SK-N-SH treated with all-trans-retinoic acid at 6 μM for 48 hours (cell line): ENCODE data around the gene DLK1.

Source experiments
- ARNTL ChIP-seq: fragments of 450-650 bp; formaldehyde crosslinking; IDR thresholded peaks from 2 replicates; pipeline ENCODE4 v1.5.0; 2020; ENCODE audit warnings: low read depth, mild to moderate bottlenecking, moderate library complexity, borderline replicate concordance
- CREB5 ChIP-seq: fragments of 250-450 bp; sonication (Bioruptor Pico); IDR thresholded peaks from 2 replicates; pipeline ENCODE4 v1.5.1; 2020; ENCODE audit warnings: low read depth, mild to moderate bottlenecking, moderate library complexity
- CSDC2 ChIP-seq: fragments of 250-450 bp; sonication (Bioruptor Pico); IDR thresholded peaks from 2 replicates; pipeline ENCODE4 v1.5.0; 2020; ENCODE audit warnings: mild to moderate bottlenecking, moderate library complexity
- PATZ1 ChIP-seq: fragments of 250-450 bp; sonication (Bioruptor Pico); IDR thresholded peaks from 2 replicates; pipeline ENCODE4 v1.8.0; 2020; ENCODE audit warnings: mild to moderate bottlenecking, moderate library complexity, borderline replicate concordance
- RARB ChIP-seq: fragments of 250-450 bp; sonication (Bioruptor Pico); IDR thresholded peaks from 2 replicates; pipeline ENCODE4 v1.8.0; 2021; ENCODE audit warnings: mild to moderate bottlenecking, moderate library complexity
- SNAI2 ChIP-seq: fragments of 250-450 bp; sonication (Bioruptor Pico); IDR thresholded peaks from 2 replicates; pipeline ENCODE4 v1.5.0; 2020; ENCODE audit warnings: mild to moderate bottlenecking, moderate library complexity
- TOX ChIP-seq: fragments of 250-450 bp; sonication (Bioruptor Pico); IDR thresholded peaks from 2 replicates; pipeline ENCODE4 v1.8.0; 2021; ENCODE audit warnings: mild to moderate bottlenecking, moderate library complexity, borderline replicate concordance
- ZFP30 ChIP-seq: fragments of 450-650 bp; formaldehyde crosslinking; IDR thresholded peaks from 2 replicates; pipeline ENCODE4 v1.5.0; 2022; ENCODE audit warnings: mild to moderate bottlenecking, moderate library complexity
- ZNF70 ChIP-seq: fragments of 450-650 bp; formaldehyde crosslinking; IDR thresholded peaks from 2 replicates; pipeline ENCODE4 v1.5.0; 2020; ENCODE audit warnings: mild to moderate bottlenecking, moderate library complexity

GRCh38 chr14:100780646-100781355, 54.1 kb downstream of the DLK1 start:
- no peak for TF ChIP-seq RARB (CRISPR knock-in tag)
- TF ChIP-seq ZFP30 (CRISPR knock-in tag), result no peak
- TF ChIP-seq PATZ1 (CRISPR knock-in tag), result no peak
- TF ChIP-seq TOX (CRISPR knock-in tag), result no peak
- TF ChIP-seq ARNTL (CRISPR knock-in tag), result no peak
- no peak for TF ChIP-seq CSDC2 (CRISPR knock-in tag)
- no peak for TF ChIP-seq SNAI2
- TF ChIP-seq ZNF70, result no peak
- no peak for TF ChIP-seq CREB5 (CRISPR knock-in tag)
